HG03378 (cell line): Measurements from ENCODE around the gene CYP27A1.
"Not testable (repeated sequence)": the region's sequence is repeated elsewhere in the genome, so short reads cannot be mapped to it uniquely, and the experiment has no call there.

Experiments used
- ATAC-seq: cut with Tn5 transposase; IDR thresholded peaks from one replicate; pipeline ENCODE4 v1.9.1; 2021; ENCODE audit warnings: mild to moderate bottlenecking, moderate library complexity; ENCODE audit not compliant: unreplicated experiment

Gene CYP27A1

GRCh38 chr2:218830526-218831306 is 48.8 kb downstream of the CYP27A1 start:
- no peak for ATAC-seq

GRCh38 chr2:218831378-218831990 is 49.5 kb downstream of the CYP27A1 start, which contains the start of gene PRKAG3:
PRKAG3 (minus strand) TSS chr2:218831803.
- no peak for ATAC-seq

GRCh38 chr2:218832081-218832480 is 50.1 kb downstream of the CYP27A1 start:
- ATAC-seq = no peak

GRCh38 chr2:218832520-218832919 is 50.6 kb downstream of the CYP27A1 start:
- ATAC-seq = no peak

- no peak for ATAC-seq
Measured at GRCh38 chr2:218833023-218833609, 51.2 kb downstream of the CYP27A1 start.

- no peak for ATAC-seq
Measured at GRCh38 chr2:218834685-218835084, 52.7 kb downstream of the CYP27A1 start.

- ATAC-seq = no peak
Measured at GRCh38 chr2:218837495-218837894, 55.5 kb downstream of the CYP27A1 start.

- ATAC-seq = no peak
Measured at GRCh38 chr2:218839430-218839829, 57.5 kb downstream of the CYP27A1 start.

- ATAC-seq = no peak
Measured at GRCh38 chr2:218839888-218840287, 57.9 kb downstream of the CYP27A1 start.

- not testable (repeated sequence) for ATAC-seq
Measured at GRCh38 chr2:218844334-218844733, 62.4 kb downstream of the CYP27A1 start.

- ATAC-seq = not testable (repeated sequence)
Measured at GRCh38 chr2:218846963-218847362, 65.0 kb downstream of the CYP27A1 start.

- ATAC-seq = no peak
Measured at GRCh38 chr2:218849721-218850120, 67.8 kb downstream of the CYP27A1 start.

- ATAC-seq = no peak
Measured at GRCh38 chr2:218850796-218851195, 68.8 kb downstream of the CYP27A1 start.

GRCh38 chr2:218851286-218851685 is 69.3 kb downstream of the CYP27A1 start:
- no peak for ATAC-seq

- no peak for ATAC-seq
Measured at GRCh38 chr2:218852911-218853667, 71.1 kb downstream of the CYP27A1 start.

- no peak for ATAC-seq
Measured at GRCh38 chr2:218853766-218854165, 71.8 kb downstream of the CYP27A1 start.

- no peak for ATAC-seq
Measured at GRCh38 chr2:218854860-218855259, 72.9 kb downstream of the CYP27A1 start.

GRCh38 chr2:218855305-218856166 is 73.6 kb downstream of the CYP27A1 start:
- ATAC-seq = no peak

- ATAC-seq = no peak
Measured at GRCh38 chr2:218856167-218856895, 74.4 kb downstream of the CYP27A1 start.

GRCh38 chr2:218856896-218857243 is 74.9 kb downstream of the CYP27A1 start:
- ATAC-seq = no peak
